GM18505 (cell line): ENCODE measurements around the gene ANKRD37.
A peak's percentile ranks its signal among the peaks of the same experiment; 100 is the strongest.

ENCODE experiments used
- ATAC-seq: cut with Tn5 transposase; IDR thresholded peaks from one replicate; pipeline ENCODE4 v1.9.1; 2021; ENCODE audit not compliant: unreplicated experiment
- POLR2A ChIP-seq: IDR thresholded peaks from 4 replicates; pipeline ENCODE4 v1.6.1; 2011; ENCODE audit warnings: borderline replicate concordance; ENCODE audit not compliant: insufficient read depth, insufficient read length; ENCODE audit errors: extremely low read depth

Gene ANKRD37

GRCh38 chr4:185370268-185370949, 26.2 kb upstream of the ANKRD37 start:
- no peak for TF ChIP-seq POLR2A
- no peak for ATAC-seq

DNA sequence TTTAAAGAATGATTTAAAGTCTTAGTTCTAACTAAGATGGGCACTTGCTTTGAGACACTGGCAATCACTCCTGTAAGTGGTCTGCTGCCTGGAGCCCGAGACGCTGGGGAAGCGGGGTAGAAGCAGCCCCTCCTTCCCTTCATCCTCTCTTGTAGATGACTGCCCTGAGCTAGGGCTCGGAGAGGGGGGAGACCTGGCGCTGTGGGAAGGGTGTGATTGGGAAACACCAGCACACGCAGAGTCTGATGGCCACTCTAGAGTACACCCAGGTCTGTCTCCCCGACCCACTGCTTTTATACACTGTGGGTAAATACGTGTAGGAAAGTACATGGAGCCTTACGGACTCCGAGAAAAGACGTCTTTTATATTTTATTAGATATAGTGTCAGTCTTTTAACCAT, 24.9 kb upstream of the ANKRD37 start:
- no peak for TF ChIP-seq POLR2A
- no peak for ATAC-seq

- no peak for TF ChIP-seq POLR2A
- no peak for ATAC-seq
These were observed 22.6 kb upstream of the ANKRD37 start for GRCh38 chr4:185374027-185374426.

DNA sequence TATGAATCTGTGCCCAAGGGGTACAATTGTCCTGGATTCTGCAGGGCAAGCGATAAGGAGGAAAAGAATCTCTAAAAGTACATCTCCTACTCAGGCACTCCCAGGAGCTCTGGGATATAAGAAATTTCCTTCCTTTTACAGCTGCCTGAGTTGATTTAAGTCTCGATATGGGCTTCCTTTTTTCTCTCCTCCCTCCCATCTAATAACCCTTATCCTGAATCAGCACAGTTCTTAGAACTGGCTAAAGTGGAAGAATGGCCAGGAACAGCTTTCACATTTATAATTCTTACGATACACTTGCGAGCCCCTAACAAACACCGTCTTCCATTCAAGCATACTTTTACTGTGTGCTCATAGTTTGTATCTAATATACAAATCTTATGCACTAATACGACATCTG, 22.1 kb upstream of the ANKRD37 start:
- ATAC-seq: no peak
- TF ChIP-seq POLR2A: no peak

- TF ChIP-seq POLR2A: no peak
- no peak for ATAC-seq
These were observed 18.4 kb upstream of the ANKRD37 start for GRCh38 chr4:185378264-185378663.

- TF ChIP-seq POLR2A: peak; percentile 33
- ATAC-seq: no peak
These were observed 17.0 kb upstream of the ANKRD37 start for GRCh38 chr4:185379326-185380295.

DNA sequence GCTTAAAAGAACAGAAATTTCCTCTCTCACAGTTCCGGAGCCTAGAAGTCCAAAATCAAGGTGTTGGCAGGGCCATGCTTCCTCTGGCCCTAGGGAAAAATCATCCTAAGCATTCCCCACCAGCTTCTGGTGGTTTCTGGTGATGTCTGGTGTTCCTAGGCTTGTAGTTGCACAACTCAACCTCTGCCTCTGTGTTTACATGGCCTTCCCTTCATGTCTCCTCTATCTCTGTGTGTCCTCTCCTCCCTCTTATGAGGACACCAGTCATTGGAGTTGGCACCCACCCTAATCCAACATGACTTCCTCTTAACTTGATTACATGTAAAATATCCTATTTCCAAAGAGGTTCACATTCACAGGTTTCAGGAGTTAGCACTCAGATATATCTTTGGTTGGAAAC, 16.3 kb upstream of the ANKRD37 start:
- no peak for ATAC-seq

GRCh38 chr4:185381288-185382196, 15.1 kb upstream of the ANKRD37 start:
- ATAC-seq: no peak
- no peak for TF ChIP-seq POLR2A

More for the DNA sequence above, 16.3 kb upstream of the ANKRD37 start:
- no peak for TF ChIP-seq POLR2A

- TF ChIP-seq POLR2A: no peak
- no peak for ATAC-seq
These were observed 13.9 kb upstream of the ANKRD37 start for GRCh38 chr4:185382754-185383153.

- ATAC-seq: no peak
- no peak for TF ChIP-seq POLR2A
These were observed 13.2 kb upstream of the ANKRD37 start for GRCh38 chr4:185383451-185383850.

GRCh38 chr4:185384061-185384460, 12.6 kb upstream of the ANKRD37 start:
- ATAC-seq: no peak
- no peak for TF ChIP-seq POLR2A

DNA sequence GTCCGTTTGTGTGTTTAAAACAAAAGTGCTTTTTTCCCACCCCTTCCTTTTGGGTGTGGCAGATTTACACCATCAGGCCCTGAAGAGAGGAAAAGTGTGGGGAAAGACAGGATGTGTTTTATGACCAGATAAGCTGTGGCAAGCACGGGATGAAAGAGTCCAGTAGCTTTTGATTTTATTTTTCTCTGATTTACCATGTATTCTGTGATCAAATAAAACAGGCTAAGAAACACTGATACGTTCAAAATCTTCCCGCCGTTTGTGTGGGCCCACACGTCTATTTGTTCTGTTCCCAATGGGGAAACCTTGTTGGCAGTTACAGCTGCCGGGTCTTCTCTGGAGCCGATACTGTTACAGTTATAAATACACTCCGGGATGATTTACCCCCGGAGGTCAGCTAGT, 11.7 kb upstream of the ANKRD37 start:
- TF ChIP-seq POLR2A: no peak
- ATAC-seq: no peak

DNA sequence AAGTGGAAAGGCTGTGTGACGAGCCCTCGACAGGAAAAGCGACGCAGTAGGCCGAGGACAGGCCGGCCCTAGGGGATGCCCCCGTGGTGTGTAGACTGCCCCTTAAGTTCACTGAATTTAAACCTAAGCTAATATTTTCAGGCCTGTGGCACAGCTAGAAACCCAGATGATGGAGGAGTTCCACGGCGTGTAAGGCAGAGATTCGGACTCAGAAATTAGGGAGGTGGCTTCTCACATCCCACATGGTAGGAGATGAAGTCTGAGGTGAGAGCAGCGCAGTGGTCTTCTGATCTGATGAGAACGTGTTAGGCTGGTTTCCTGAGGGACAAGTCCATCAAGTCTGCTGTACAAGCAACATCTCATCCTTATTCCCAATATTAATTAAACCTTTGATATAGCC, 8.7 kb upstream of the ANKRD37 start:
- TF ChIP-seq POLR2A: no peak
- ATAC-seq: no peak
